ENCODE measurements around the gene MED17.

DNA sequence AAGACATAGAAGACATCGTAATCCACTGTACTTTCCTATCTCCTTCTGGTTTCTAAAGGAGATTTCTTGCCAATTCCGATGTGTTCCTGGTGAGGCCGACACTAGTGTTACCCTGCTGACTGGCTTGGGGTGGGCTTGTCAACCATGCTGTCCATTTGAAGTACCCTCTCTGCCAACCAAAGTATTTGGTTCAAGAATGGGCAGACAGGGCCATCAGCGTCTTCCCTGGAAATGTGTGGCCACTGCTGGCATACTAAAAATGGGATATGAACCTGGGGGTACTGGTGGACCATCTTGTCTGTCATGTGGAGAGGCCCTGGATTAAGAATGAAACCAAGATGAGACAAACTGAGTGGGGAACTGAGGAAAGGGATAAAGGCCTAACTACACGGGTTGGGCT is 68.2 kb downstream of the MED17 start:
- TF ChIP-seq POLR2A (IDR thresholded peaks at IDR 0.05) = no peak
- TF ChIP-seq, protein P1, sequence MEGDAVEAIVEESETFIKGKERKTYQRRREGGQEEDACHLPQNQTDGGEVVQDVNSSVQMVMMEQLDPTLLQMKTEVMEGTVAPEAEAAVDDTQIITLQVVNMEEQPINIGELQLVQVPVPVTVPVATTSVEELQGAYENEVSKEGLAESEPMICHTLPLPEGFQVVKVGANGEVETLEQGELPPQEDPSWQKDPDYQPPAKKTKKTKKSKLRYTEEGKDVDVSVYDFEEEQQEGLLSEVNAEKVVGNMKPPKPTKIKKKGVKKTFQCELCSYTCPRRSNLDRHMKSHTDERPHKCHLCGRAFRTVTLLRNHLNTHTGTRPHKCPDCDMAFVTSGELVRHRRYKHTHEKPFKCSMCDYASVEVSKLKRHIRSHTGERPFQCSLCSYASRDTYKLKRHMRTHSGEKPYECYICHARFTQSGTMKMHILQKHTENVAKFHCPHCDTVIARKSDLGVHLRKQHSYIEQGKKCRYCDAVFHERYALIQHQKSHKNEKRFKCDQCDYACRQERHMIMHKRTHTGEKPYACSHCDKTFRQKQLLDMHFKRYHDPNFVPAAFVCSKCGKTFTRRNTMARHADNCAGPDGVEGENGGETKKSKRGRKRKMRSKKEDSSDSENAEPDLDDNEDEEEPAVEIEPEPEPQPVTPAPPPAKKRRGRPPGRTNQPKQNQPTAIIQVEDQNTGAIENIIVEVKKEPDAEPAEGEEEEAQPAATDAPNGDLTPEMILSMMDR (IDR thresholded peaks at IDR 0.05) = no peak

All from upper lobe of left lung (tissue), 4 donors.